Activated CD4-positive, alpha-beta memory T cell treated with anti-CD3 and anti-CD28 coated beads for 36 hours (primary cell): Measurements from ENCODE around the gene OR5M8. TPM values are rescaled to one million over a fixed set of nuclear protein-coding genes. Genes with fewer than 3 reads are reported as not detected.

ENCODE experiments used
- total RNA-seq, 2 experiments: library from RNA; stranded (reverse); gene quantifications; one replicate each; pipeline ENCODE4 v1.2.3, GENCODE V29; 2021

The OR5M8 gene
- total RNA-seq, 2 experiments from 2014 or later: not detected

Other genes starting within 250 kb of the OR5M8 start
- not detected for gene OR5T3, start 239.1 kb downstream of the OR5M8 start, total RNA-seq
- gene OR5T1, start 217.2 kb downstream of the OR5M8 start, total RNA-seq: not detected
- not detected for gene OR8H1, start 199.1 kb downstream of the OR5M8 start, total RNA-seq
- not detected for gene OR8K3, start 176.2 kb downstream of the OR5M8 start, total RNA-seq
- not detected for gene OR8K1, start 145.3 kb downstream of the OR5M8 start, total RNA-seq
- not detected for gene OR8J1, start 137.1 kb downstream of the OR5M8 start, total RNA-seq
- gene OR8U1, start 115.7 kb downstream of the OR5M8 start, total RNA-seq: not detected
- not detected for gene OR5AL1, start 78.7 kb downstream of the OR5M8 start, total RNA-seq
- gene OR5M3, start 18.0 kb downstream of the OR5M8 start, total RNA-seq: not detected
- gene OR5M11, start 51.9 kb upstream of the OR5M8 start, total RNA-seq: not detected
- not detected for gene OR5M10, start 86.4 kb upstream of the OR5M8 start, total RNA-seq
- not detected for gene OR5M1, start 123.5 kb upstream of the OR5M8 start, total RNA-seq
- gene OR5AP2, start 151.1 kb upstream of the OR5M8 start, total RNA-seq: not detected
- gene OR5AR1, start 172.3 kb upstream of the OR5M8 start, total RNA-seq: not detected
- not detected for gene OR9G1, start 207.7 kb upstream of the OR5M8 start, total RNA-seq